Large intestine (tissue), 3 donors: Measurements from ENCODE around the gene ATP5PB. TPM values are rescaled to one million over a fixed set of nuclear protein-coding genes. Genes with fewer than 3 reads are reported as not detected.
A peak's percentile ranks its signal among the peaks of the same experiment; 100 is the strongest.

Source experiments
- DNase-seq, 2 donors: peaks; one replicate each; pipeline versions ENCODE4 v3.0.0 to v3.0.0-alpha.2; 2013
- H3K27ac ChIP-seq: one replicate; pipeline ENCODE4 v1.5.1; 2013; ENCODE audit warnings: low read length
- H3K27me3 ChIP-seq: 2 replicates; pipeline ENCODE4 v1.6.1; 2013; ENCODE audit warnings: low read length; ENCODE audit not compliant: control insufficient read depth, insufficient read depth
- H3K36me3 ChIP-seq: 2 replicates; pipeline ENCODE4 v1.6.1; 2013; ENCODE audit warnings: low read length; ENCODE audit not compliant: control insufficient read depth, insufficient read depth
- H3K4me1 ChIP-seq: one replicate; pipeline ENCODE4 v1.6.1; 2013; ENCODE audit warnings: low read length; ENCODE audit not compliant: control insufficient read depth, insufficient read depth
- H3K4me3 ChIP-seq: one replicate; pipeline ENCODE4 v1.5.1; 2013; ENCODE audit warnings: low read length
- H3K9me3 ChIP-seq: one replicate; pipeline ENCODE4 v1.6.1; 2013; ENCODE audit warnings: mild to moderate bottlenecking, low read depth, low read length, moderate library complexity; ENCODE audit not compliant: control insufficient read depth
- WGBS: methylation state at CpG from one replicate; pipeline ENCODE4 v1.1.5; 2013; ENCODE audit warnings: low lambda C conversion rate; ENCODE audit not compliant: insufficient coverage; 5-methylcytosine and 5-hydroxymethylcytosine counted together
- polyA plus RNA-seq: library from polyadenylated mRNA; unstranded; fragments of 120-200 nt; gene quantifications from one replicate; pipeline ENCODE4 v1.2.1, GENCODE V29; 2013

The ATP5PB gene
- polyA plus RNA-seq, 1 donor, result 333 TPM

DNA sequence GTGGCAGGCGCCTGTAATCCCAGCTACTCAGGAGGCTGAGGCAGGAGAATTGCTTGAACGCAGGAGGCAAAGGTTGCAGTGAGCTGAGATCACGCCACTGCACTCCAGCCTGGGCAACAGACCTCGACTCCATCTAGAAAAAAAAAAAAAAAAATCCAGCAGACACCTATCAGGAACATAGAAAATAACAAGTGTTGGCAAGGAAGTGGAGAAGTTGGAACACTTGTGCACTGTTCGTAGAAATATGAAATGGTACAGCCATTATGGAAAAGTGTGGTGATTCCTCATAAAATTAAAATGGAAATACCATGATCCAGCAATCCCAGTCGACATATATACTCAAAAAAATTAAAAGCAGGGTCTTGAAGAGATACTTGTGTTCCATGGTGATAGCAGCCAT lies 12.5 kb downstream of the ATP5PB start:
- H3K9me3 ChIP-seq, result no peaks in the 10 kb centered on the region
- H3K27me3 ChIP-seq, result no peaks in the 10 kb centered on the region
- no peak overlapping the region for H3K4me3 ChIP-seq
- H3K36me3 ChIP-seq, result peaks cover 45% of the 10 kb centered on the region
- WGBS, result 100% methylated on average over 3 of the region's 6 CpGs
- H3K27ac ChIP-seq, result no peak overlapping the region
- DNase-seq, result no peak
- peaks cover 7% of the 10 kb centered on the region for H3K4me1 ChIP-seq

DNA sequence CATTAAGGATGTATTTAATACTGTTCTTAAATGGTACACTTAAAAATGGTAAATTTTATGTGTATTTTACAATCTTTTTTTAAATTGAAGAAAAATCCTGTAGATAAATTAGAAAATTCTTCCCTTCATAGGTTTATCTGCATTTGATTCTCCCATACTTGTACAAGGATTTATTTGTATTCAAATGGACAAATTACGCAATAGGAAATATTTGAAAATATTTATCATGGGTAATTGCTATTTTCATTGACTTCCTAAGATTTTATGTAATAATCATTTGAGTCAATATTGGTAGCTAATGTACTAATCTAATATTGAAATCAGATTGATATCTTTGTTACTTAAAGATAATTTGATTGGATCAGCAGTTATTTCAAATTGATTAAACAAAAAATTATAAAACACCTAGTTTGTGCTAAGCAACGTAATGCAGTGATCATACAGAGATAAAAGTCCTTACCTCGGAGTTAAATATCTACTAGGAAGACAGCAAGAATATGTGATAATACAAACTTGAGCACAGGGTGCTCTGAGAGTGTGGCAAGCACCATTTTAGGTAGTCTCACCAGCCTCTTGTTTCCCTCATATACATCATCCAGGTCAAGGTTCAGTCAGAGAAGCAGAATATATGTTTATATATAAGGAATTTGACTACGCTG lies 13.2 kb downstream of the ATP5PB start:
- Histone ChIP-seq H3K27ac (peak overlapping the region; percentile 50), H3K36me3 (peaks cover 39% of the 10 kb centered on the region), H3K27me3 (no peaks in the 10 kb centered on the region), H3K9me3 (no peaks in the 10 kb centered on the region), H3K4me3 (no peak overlapping the region), H3K4me1 (peaks cover 7% of the 10 kb centered on the region)
- 71% methylated on average over 2 of the region's 4 CpGs for WGBS
- no peak for DNase-seq

DNA sequence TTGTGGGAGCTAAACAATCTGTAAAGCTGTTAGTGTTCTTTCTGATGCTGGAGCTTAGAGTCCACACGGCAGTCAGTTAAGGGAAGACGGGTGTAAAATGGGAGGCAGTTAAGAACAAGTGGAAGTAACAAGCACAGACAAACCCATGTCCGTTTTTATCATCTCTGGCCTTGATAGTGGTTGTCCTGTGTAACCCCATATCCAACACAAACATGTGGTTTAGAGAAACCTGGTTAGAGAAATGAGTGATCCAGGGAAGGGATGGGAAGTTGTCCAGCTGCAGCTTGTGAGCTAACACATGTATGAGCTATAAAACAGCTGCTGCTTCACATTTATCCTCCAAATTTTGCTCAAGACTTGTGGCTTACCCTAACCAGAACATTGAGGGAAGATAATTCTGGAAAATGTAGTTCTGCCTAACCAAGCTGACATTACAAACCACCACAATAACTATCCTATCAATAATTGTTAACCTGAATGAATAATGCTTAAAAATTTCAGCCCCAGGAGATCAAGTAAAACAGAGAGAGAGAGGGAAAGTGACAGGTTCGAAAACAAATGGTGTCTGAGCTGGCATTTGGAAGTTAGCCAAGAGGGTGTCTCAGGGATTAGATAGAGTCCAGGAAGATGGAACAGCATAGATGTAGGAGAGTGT lies 13.9 kb downstream of the ATP5PB start:
- Histone ChIP-seq H3K36me3 (peaks cover 32% of the 10 kb centered on the region), H3K27ac (peak overlapping the region; percentile 50), H3K4me1 (peaks cover 7% of the 10 kb centered on the region), H3K9me3 (no peaks in the 10 kb centered on the region), H3K27me3 (no peaks in the 10 kb centered on the region), H3K4me3 (no peak overlapping the region)
- peak in 1 of 2 donors; percentile 47 for DNase-seq
- WGBS, result 56% methylated on average over 1 of the region's 4 CpGs

DNA sequence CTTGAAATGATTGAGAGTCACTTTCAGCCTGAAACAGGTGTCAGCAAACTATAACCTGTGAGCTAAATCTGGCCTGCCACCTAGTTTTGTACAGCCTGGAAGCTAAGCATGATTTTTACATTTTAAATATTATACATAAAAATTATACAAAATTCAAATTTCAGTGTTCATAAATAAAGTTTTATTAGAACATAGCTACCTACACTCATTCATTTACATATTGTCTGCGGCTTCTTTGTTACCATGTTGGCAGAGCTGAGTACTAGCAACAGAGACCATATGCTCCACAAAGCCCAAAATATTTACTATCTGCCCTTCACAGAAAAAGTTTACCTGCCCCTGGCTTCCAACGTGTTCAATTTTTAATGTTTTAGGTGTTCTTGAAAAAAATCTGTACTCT lies 16.5 kb downstream of the ATP5PB start:
- Histone ChIP-seq H3K36me3 (peaks cover 32% of the 10 kb centered on the region), H3K9me3 (no peaks in the 10 kb centered on the region), H3K4me3 (no peak overlapping the region), H3K4me1 (peaks cover 7% of the 10 kb centered on the region), H3K27me3 (no peaks in the 10 kb centered on the region), H3K27ac (no peak overlapping the region)
- no peak for DNase-seq
- no CpG with 5 or more reads among the region's 2 CpGs for WGBS

DNA sequence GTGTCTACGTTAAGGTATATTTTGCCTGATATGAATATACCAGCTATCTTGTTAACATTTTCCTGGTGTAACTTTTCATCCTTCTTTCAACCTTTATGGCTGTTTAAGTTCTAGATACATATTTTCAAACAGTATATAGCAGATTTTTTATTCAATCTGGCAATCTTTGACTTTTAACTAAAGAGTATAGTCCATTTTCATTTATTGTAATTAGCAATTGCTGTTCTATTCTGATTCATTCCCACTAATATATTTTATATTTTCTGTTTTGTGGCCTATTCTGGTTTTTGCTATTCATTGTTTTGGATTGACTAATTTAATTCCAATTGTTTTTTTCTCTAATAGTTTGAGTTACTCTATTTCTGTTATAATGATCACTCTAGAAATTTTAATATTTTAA lies 17.2 kb downstream of the ATP5PB start:
- DNase-seq, result no peak
- no peaks in the 10 kb centered on the region for H3K9me3 ChIP-seq
- H3K27ac ChIP-seq, result no peak overlapping the region
- no peaks in the 10 kb centered on the region for H3K27me3 ChIP-seq
- no peak overlapping the region for H3K4me3 ChIP-seq
- H3K36me3 ChIP-seq, result peaks cover 27% of the 10 kb centered on the region
- WGBS, result 9% methylated on average over 1 of the region's 1 CpG
- H3K4me1 ChIP-seq, result peaks cover 7% of the 10 kb centered on the region

GRCh38 chr1:111467865-111468716 lies 18.8 kb downstream of the ATP5PB start:
- peaks cover 2% of the 10 kb centered on the region for H3K4me1 ChIP-seq
- no peak for DNase-seq
- H3K36me3 ChIP-seq, result peaks cover 22% of the 10 kb centered on the region
- H3K27ac ChIP-seq, result peak overlapping the region; percentile 13
- H3K4me3 ChIP-seq, result no peak overlapping the region
- no CpG with 5 or more reads among the region's 2 CpGs for WGBS
- H3K9me3 ChIP-seq, result no peaks in the 10 kb centered on the region
- no peaks in the 10 kb centered on the region for H3K27me3 ChIP-seq

- peaks cover 22% of the 10 kb centered on the region for H3K36me3 ChIP-seq
- no peak for DNase-seq
- no peak overlapping the region for H3K27ac ChIP-seq
- no peak overlapping the region for H3K4me3 ChIP-seq
- H3K4me1 ChIP-seq, result no peaks in the 10 kb centered on the region
- H3K9me3 ChIP-seq, result no peaks in the 10 kb centered on the region
- no peaks in the 10 kb centered on the region for H3K27me3 ChIP-seq
These were observed 19.4 kb downstream of the ATP5PB start for GRCh38 chr1:111468717-111469100.

DNA sequence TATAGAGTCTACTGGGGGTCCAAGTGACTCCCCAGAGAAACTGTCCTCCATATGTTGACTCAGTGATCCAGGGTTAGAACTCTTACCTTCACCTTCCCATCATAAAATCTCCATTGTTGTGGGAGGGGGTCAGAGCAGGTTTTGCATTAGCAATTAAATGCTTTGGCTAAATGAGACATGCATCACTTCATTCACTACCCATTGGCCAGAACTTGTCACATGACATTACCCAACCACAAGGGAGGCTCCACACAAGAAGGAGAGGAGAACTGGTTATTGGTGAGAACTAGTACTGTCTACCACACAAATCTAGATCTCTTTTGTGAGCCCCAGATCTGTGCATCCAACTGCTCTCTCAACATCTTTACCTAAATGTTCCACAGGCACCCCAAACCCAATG lies 20.3 kb downstream of the ATP5PB start:
- Histone ChIP-seq H3K4me3 (no peak overlapping the region), H3K9me3 (no peaks in the 10 kb centered on the region), H3K4me1 (no peaks in the 10 kb centered on the region), H3K27me3 (no peaks in the 10 kb centered on the region), H3K27ac (no peak overlapping the region), H3K36me3 (peaks cover 22% of the 10 kb centered on the region)
- DNase-seq, result no peak

DNA sequence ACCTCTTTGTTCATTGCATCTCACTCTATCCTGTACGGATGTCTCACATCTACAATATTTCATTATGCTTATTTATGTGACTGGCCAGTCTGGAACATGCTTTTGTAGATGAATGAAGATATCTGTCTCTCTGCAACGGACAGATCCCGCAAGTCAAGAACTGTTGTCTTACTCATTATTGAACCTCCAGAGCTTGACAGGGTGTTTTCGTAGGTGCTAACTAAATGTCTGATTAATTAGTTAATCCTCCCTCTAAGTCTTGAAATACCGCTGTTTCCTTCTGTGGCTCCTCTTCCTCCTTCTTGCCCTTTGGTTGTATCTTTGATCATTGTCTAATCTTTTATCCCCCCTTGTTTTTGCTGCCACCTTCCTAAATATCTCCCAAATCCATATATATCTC lies 21.3 kb downstream of the ATP5PB start:
- Histone ChIP-seq H3K36me3 (peaks cover 22% of the 10 kb centered on the region), H3K27ac (no peak overlapping the region), H3K9me3 (no peaks in the 10 kb centered on the region), H3K4me1 (no peaks in the 10 kb centered on the region), H3K27me3 (no peaks in the 10 kb centered on the region), H3K4me3 (no peak overlapping the region)
- WGBS, result 100% methylated on average over 1 of the region's 5 CpGs
- no peak for DNase-seq

- Histone ChIP-seq H3K4me3 (no peak overlapping the region), H3K27me3 (no peaks in the 10 kb centered on the region), H3K27ac (no peak overlapping the region), H3K36me3 (peaks cover 22% of the 10 kb centered on the region), H3K9me3 (no peaks in the 10 kb centered on the region), H3K4me1 (no peaks in the 10 kb centered on the region)
- WGBS, result no CpG with 5 or more reads among the region's 3 CpGs
- DNase-seq, result no peak
These were observed 21.7 kb downstream of the ATP5PB start for GRCh38 chr1:111471012-111471411.
